Measurements from ENCODE around the gene MAP3K5.

GRCh38 chr6:136729832-136730231, 62.4 kb downstream of the MAP3K5 start:
- no peak for TF ChIP-seq CTCF (IDR thresholded peaks at IDR 0.05)
- no peak for TF ChIP-seq POLR2A (IDR thresholded peaks at IDR 0.05)
